T-helper 17 cell (primary cell): ENCODE measurements around the gene SYMPK. TPM values are rescaled to one million over a fixed set of nuclear protein-coding genes. Genes with fewer than 3 reads are reported as not detected.
A peak's percentile ranks its signal among the peaks of the same experiment; 100 is the strongest.

Source experiments
- ATAC-seq: fragments of 150-1000 bp; cut with Tn5 transposase; 2 replicates; pipeline ENCODE4 v1.10.0; 2021; ENCODE audit warnings: mild to moderate bottlenecking, moderate library complexity
- DNase-seq, 3 donors: peaks; one replicate each; pipeline versions ENCODE4 v3.0.0 to v3.0.0-alpha.2; 2020 to 2021
- H3K9me3 ChIP-seq: one replicate; pipeline ENCODE4 v1.7.0; 2013; ENCODE audit warnings: low read length, mild to moderate bottlenecking; ENCODE audit not compliant: control insufficient read depth, poor library complexity, severe bottlenecking
- H3K27ac Mint-ChIP-seq: one replicate; pipeline ENCODE4 v1.8.0; 2022; ENCODE audit warnings: mild to moderate bottlenecking, moderate library complexity, mixed read lengths
- H3K27me3 Mint-ChIP-seq: one replicate; pipeline ENCODE4 v1.8.0; 2022; ENCODE audit warnings: mixed read lengths
- H3K36me3 Mint-ChIP-seq: one replicate; pipeline ENCODE4 v1.8.0; 2022; ENCODE audit warnings: low read depth, mixed read lengths
- H3K4me1 Mint-ChIP-seq: one replicate; pipeline ENCODE4 v1.8.0; 2022; ENCODE audit warnings: mild to moderate bottlenecking, mixed read lengths
- H3K4me3 Mint-ChIP-seq: one replicate; pipeline ENCODE4 v1.8.0; 2022; ENCODE audit warnings: mild to moderate bottlenecking, moderate library complexity, mixed read lengths
- total RNA-seq, 4 donors: library from RNA in 2 of 4; stranded (reverse) in 2 of 4; gene quantifications; one replicate each; pipeline ENCODE4 v1.2.3 and lab custom pipeline; 2022 to 2026

SYMPK gene
- total RNA-seq, 2 donors from 2014 or later, result 75.5 to 81.6 TPM

- H3K4me3 Mint-ChIP-seq, result peak overlapping the region; percentile 97
- ATAC-seq, result no peak
- H3K9me3 ChIP-seq, result no peaks in the 10 kb centered on the region
- H3K4me1 Mint-ChIP-seq, result peaks cover 46% of the 10 kb centered on the region
- peaks cover 5% of the 10 kb centered on the region for H3K36me3 Mint-ChIP-seq
- peaks cover 22% of the 10 kb centered on the region for H3K27me3 Mint-ChIP-seq
- H3K27ac Mint-ChIP-seq, result peak overlapping the region; percentile 91
- no peak for DNase-seq
Measured at GRCh38 chr19:45791744-45792469, 71.0 kb downstream of the SYMPK start.

- Mint-ChIP-seq H3K4me1 (peaks cover 46% of the 10 kb centered on the region), H3K27me3 (peaks cover 22% of the 10 kb centered on the region), H3K27ac (peak overlapping the region; percentile 91), H3K4me3 (peak overlapping the region; percentile 97), H3K36me3 (peaks cover 5% of the 10 kb centered on the region)
- DNase-seq (no peak), ATAC-seq (peak; percentile 31)
- no peaks in the 10 kb centered on the region for H3K9me3 ChIP-seq
Measured at GRCh38 chr19:45790942-45791341, 72.0 kb downstream of the SYMPK start.

- DNase-seq, result no peak
- H3K4me3 Mint-ChIP-seq, result no peak overlapping the region
- H3K9me3 ChIP-seq, result no peaks in the 10 kb centered on the region
- H3K27ac Mint-ChIP-seq, result no peak overlapping the region
- peaks cover 12% of the 10 kb centered on the region for H3K27me3 Mint-ChIP-seq
- H3K4me1 Mint-ChIP-seq, result peaks cover 42% of the 10 kb centered on the region
- H3K36me3 Mint-ChIP-seq, result peaks cover 5% of the 10 kb centered on the region
- no peak for ATAC-seq
Measured at GRCh38 chr19:45789035-45789786, 73.7 kb downstream of the SYMPK start.

GRCh38 chr19:45786533-45786894 is 76.4 kb downstream of the SYMPK start:
- Mint-ChIP-seq H3K4me1 (peaks cover 22% of the 10 kb centered on the region), H3K4me3 (no peak overlapping the region), H3K27me3 (peaks cover 12% of the 10 kb centered on the region), H3K36me3 (peaks cover 5% of the 10 kb centered on the region), H3K27ac (no peak overlapping the region)
- ATAC-seq (no peak), DNase-seq (no peak)
- H3K9me3 ChIP-seq, result no peaks in the 10 kb centered on the region

- ATAC-seq, result no peak
- no peak overlapping the region for H3K4me3 Mint-ChIP-seq
- H3K36me3 Mint-ChIP-seq, result peaks cover 6% of the 10 kb centered on the region
- peaks cover 16% of the 10 kb centered on the region for H3K27me3 Mint-ChIP-seq
- H3K4me1 Mint-ChIP-seq, result peaks cover 18% of the 10 kb centered on the region
- no peaks in the 10 kb centered on the region for H3K9me3 ChIP-seq
- DNase-seq, result no peak
- no peak overlapping the region for H3K27ac Mint-ChIP-seq
Measured at GRCh38 chr19:45785781-45786532, 77.0 kb downstream of the SYMPK start.

- DNase-seq (no peak), ATAC-seq (no peak)
- H3K27me3 Mint-ChIP-seq, result peaks cover 19% of the 10 kb centered on the region
- peaks cover 18% of the 10 kb centered on the region for H3K4me1 Mint-ChIP-seq
- H3K27ac Mint-ChIP-seq, result no peak overlapping the region
- peaks cover 7% of the 10 kb centered on the region for H3K36me3 Mint-ChIP-seq
- no peak overlapping the region for H3K4me3 Mint-ChIP-seq
- H3K9me3 ChIP-seq, result no peaks in the 10 kb centered on the region
Measured at GRCh38 chr19:45785097-45785496, 77.8 kb downstream of the SYMPK start.

- ATAC-seq (no peak), DNase-seq (no peak)
- Mint-ChIP-seq H3K4me1 (peaks cover 24% of the 10 kb centered on the region), H3K36me3 (peaks cover 8% of the 10 kb centered on the region), H3K4me3 (no peak overlapping the region), H3K27me3 (peaks cover 28% of the 10 kb centered on the region), H3K27ac (no peak overlapping the region)
- H3K9me3 ChIP-seq, result no peaks in the 10 kb centered on the region
Measured at GRCh38 chr19:45784096-45784495, 78.9 kb downstream of the SYMPK start.

- peaks cover 6% of the 10 kb centered on the region for H3K36me3 Mint-ChIP-seq
- H3K27ac Mint-ChIP-seq, result no peak overlapping the region
- H3K9me3 ChIP-seq, result no peaks in the 10 kb centered on the region
- DNase-seq, result no peak
- ATAC-seq, result no peak
- H3K27me3 Mint-ChIP-seq, result peaks cover 30% of the 10 kb centered on the region
- peaks cover 19% of the 10 kb centered on the region for H3K4me1 Mint-ChIP-seq
- H3K4me3 Mint-ChIP-seq, result no peak overlapping the region
Measured at GRCh38 chr19:45782820-45783785, 79.8 kb downstream of the SYMPK start.

GRCh38 chr19:45782162-45782691 is 80.7 kb downstream of the SYMPK start, which contains the start of gene DMPK:
Gene DMPK (minus strand): TSS chr19:45782490. CDS start chr19:45782352, 138 bp downstream.
- peaks cover 23% of the 10 kb centered on the region for H3K27me3 Mint-ChIP-seq
- H3K27ac Mint-ChIP-seq, result no peak within 1 kb of the TSS
- peaks cover 17% of the 10 kb centered on the region for H3K4me1 Mint-ChIP-seq
- H3K4me3 Mint-ChIP-seq, result no peak within 1 kb of the TSS
- peaks cover 4% of the 10 kb centered on the region for H3K36me3 Mint-ChIP-seq
- H3K9me3 ChIP-seq, result no peaks in the 10 kb centered on the region
- DNase-seq (no peak), ATAC-seq (no peak)

- no peak for DNase-seq
- Mint-ChIP-seq H3K27me3 (peaks cover 23% of the 10 kb centered on the region), H3K36me3 (peaks cover 4% of the 10 kb centered on the region), H3K4me1 (peaks cover 17% of the 10 kb centered on the region), H3K27ac (no peak overlapping the region), H3K4me3 (no peak overlapping the region)
- H3K9me3 ChIP-seq, result no peaks in the 10 kb centered on the region
- ATAC-seq, result no peak
Measured at GRCh38 chr19:45781214-45782161, 81.5 kb downstream of the SYMPK start.

GRCh38 chr19:45780448-45781213 is 82.3 kb downstream of the SYMPK start:
- peaks cover 23% of the 10 kb centered on the region for H3K27me3 Mint-ChIP-seq
- no peaks in the 10 kb centered on the region for H3K9me3 ChIP-seq
- DNase-seq (no peak), ATAC-seq (no peak)
- H3K36me3 Mint-ChIP-seq, result peaks cover 4% of the 10 kb centered on the region
- H3K27ac Mint-ChIP-seq, result no peak overlapping the region
- H3K4me1 Mint-ChIP-seq, result peaks cover 17% of the 10 kb centered on the region
- H3K4me3 Mint-ChIP-seq, result no peak overlapping the region
